HG02759 (cell line): ENCODE measurements around the gene SOHLH1.
"Not testable (repeated sequence)": the region's sequence is repeated elsewhere in the genome, so short reads cannot be mapped to it uniquely, and the experiment has no call there.

Experiments
- ATAC-seq: cut with Tn5 transposase; IDR thresholded peaks from one replicate; pipeline ENCODE4 v1.9.1; 2021; ENCODE audit warnings: mild to moderate bottlenecking, moderate library complexity; ENCODE audit not compliant: unreplicated experiment

SOHLH1 gene

GRCh38 chr9:135681161-135681560, 18.1 kb downstream of the SOHLH1 start:
- ATAC-seq = no peak

- ATAC-seq = no peak
Measured at GRCh38 chr9:135680056-135680455, 19.2 kb downstream of the SOHLH1 start.

- ATAC-seq = no peak
Measured at GRCh38 chr9:135678236-135679017, 20.9 kb downstream of the SOHLH1 start.

- no peak for ATAC-seq
Measured at GRCh38 chr9:135677641-135678168, 21.6 kb downstream of the SOHLH1 start.

GRCh38 chr9:135676891-135677290, 22.4 kb downstream of the SOHLH1 start:
- ATAC-seq = no peak

GRCh38 chr9:135674977-135675376, 24.3 kb downstream of the SOHLH1 start:
- no peak for ATAC-seq

- no peak for ATAC-seq
Measured at GRCh38 chr9:135673941-135674340, 25.3 kb downstream of the SOHLH1 start.

GRCh38 chr9:135672786-135673185, 26.5 kb downstream of the SOHLH1 start:
- not testable (repeated sequence) for ATAC-seq

GRCh38 chr9:135671591-135672041, 27.7 kb downstream of the SOHLH1 start:
- ATAC-seq = no peak

GRCh38 chr9:135670721-135671590, 28.3 kb downstream of the SOHLH1 start:
- ATAC-seq = no peak

GRCh38 chr9:135669616-135670285, 29.5 kb downstream of the SOHLH1 start:
- no peak for ATAC-seq

GRCh38 chr9:135669018-135669417, 30.3 kb downstream of the SOHLH1 start:
- ATAC-seq = not testable (repeated sequence)

GRCh38 chr9:135667463-135668001, 31.7 kb downstream of the SOHLH1 start:
- ATAC-seq = no peak

- no peak for ATAC-seq
Measured at GRCh38 chr9:135666534-135667462, 32.5 kb downstream of the SOHLH1 start.

GRCh38 chr9:135665795-135666189, 33.5 kb downstream of the SOHLH1 start:
- ATAC-seq = no peak

GRCh38 chr9:135664801-135665794, 34.2 kb downstream of the SOHLH1 start:
- ATAC-seq = no peak

- no peak for ATAC-seq
Measured at GRCh38 chr9:135664266-135664665, 35.0 kb downstream of the SOHLH1 start.

GRCh38 chr9:135663857-135664256, 35.4 kb downstream of the SOHLH1 start:
- no peak for ATAC-seq

- no peak for ATAC-seq
Measured at GRCh38 chr9:135663451-135663770, 35.9 kb downstream of the SOHLH1 start.
